HFFc6 (cell line): ENCODE results near the gene DDX47. TPM values are rescaled to one million over a fixed set of nuclear protein-coding genes. Genes with fewer than 3 reads are reported as not detected.
"Not testable (repeated sequence)": the region's sequence is repeated elsewhere in the genome, so short reads cannot be mapped to it uniquely, and the experiment has no call there.

Experiments used
- DNase-seq: peaks from one replicate; pipeline ENCODE4 v3.0.0-alpha.2; 2018
- H3K27ac Mint-ChIP-seq: 2 replicates; pipeline ENCODE4 v1.8.0; 2020; ENCODE audit warnings: mild to moderate bottlenecking, mixed read lengths
- H3K27me3 Mint-ChIP-seq: 2 replicates; pipeline ENCODE4 v1.8.0; 2021; ENCODE audit warnings: mild to moderate bottlenecking, moderate library complexity, mixed read lengths; ENCODE audit not compliant: insufficient read depth
- H3K36me3 Mint-ChIP-seq: 2 replicates; pipeline ENCODE4 v1.8.0; 2021; ENCODE audit warnings: low read depth, mixed read lengths
- H3K4me1 Mint-ChIP-seq: 2 replicates; pipeline ENCODE4 v1.8.0; 2020; ENCODE audit warnings: low read depth, mixed read lengths
- H3K4me3 Mint-ChIP-seq: 2 replicates; pipeline ENCODE4 v1.8.0; 2020; ENCODE audit warnings: mild to moderate bottlenecking, moderate library complexity, mixed read lengths
- H3K9me3 Mint-ChIP-seq: 2 replicates; pipeline ENCODE4 v1.8.0; 2020; ENCODE audit warnings: mild to moderate bottlenecking, mixed read lengths
- total RNA-seq, 6 experiments: library from RNA; stranded (reverse); fragmentation: NEBNext Ultra II Directional; extraction: Animal tissue kit (Norgen Biotek cat#: 25700); gene quantifications; 2 replicates in 1 of 6; 3 replicates in 5 of 6; pipeline ENCODE4 v1.2.3, GENCODE V29; 2021
- TF ChIP-seq, protein P1 (sequence below): fragments of 200-600 bp; sonication (generic); IDR thresholded peaks from 2 replicates; pipeline ENCODE4 v1.5.0; 2021; ENCODE audit warnings: antibody characterized with exemption, mild to moderate bottlenecking

Gene DDX47
- total RNA-seq, 6 experiments from 2014 or later: 87.6 to 97.3 (median 94.2) TPM

DNA sequence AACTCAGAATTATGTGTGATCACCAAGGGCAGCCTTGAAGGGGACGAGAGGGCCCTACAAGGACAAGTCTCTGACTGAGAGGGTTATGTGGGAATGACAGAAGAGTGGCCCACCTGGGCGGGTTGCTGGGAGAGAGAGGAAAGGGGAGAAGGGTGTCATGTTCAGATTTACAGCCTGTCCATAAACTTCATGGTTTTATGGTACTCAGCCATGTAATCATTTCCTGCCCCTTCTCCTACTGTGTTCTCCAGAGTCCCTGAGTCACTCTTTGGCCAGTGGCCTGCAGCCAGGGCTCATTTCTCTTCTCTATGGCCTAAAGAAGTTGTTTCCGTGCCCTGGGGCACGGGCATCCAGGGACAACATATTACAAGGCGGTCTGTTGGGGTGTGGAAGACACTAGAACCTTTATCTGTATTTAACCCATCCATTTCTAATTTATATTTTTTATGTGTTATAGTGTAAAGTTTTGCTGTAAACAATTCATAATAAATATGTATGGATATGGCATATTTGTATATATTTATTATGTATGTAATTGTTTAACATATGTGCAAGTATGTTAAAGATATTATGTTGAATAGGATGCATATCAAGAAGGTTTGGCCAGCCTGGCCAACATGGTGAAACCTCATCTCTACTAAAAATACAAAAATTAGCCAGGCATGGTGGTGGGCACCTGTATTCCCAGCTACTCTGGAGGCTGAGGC lies 26.9 kb downstream of the DDX47 start:
- peak; percentile 91 for DNase-seq
- H3K36me3 Mint-ChIP-seq: peaks cover 41% of the 10 kb centered on the region
- 0 out of 2 replicates have a peak overlapping the region, but pooled peaks have one; percentile 4 for H3K4me3 Mint-ChIP-seq
- peak overlapping the region; percentile 86 for H3K27ac Mint-ChIP-seq
- TF ChIP-seq, protein P1, sequence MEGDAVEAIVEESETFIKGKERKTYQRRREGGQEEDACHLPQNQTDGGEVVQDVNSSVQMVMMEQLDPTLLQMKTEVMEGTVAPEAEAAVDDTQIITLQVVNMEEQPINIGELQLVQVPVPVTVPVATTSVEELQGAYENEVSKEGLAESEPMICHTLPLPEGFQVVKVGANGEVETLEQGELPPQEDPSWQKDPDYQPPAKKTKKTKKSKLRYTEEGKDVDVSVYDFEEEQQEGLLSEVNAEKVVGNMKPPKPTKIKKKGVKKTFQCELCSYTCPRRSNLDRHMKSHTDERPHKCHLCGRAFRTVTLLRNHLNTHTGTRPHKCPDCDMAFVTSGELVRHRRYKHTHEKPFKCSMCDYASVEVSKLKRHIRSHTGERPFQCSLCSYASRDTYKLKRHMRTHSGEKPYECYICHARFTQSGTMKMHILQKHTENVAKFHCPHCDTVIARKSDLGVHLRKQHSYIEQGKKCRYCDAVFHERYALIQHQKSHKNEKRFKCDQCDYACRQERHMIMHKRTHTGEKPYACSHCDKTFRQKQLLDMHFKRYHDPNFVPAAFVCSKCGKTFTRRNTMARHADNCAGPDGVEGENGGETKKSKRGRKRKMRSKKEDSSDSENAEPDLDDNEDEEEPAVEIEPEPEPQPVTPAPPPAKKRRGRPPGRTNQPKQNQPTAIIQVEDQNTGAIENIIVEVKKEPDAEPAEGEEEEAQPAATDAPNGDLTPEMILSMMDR: no peak
- peaks cover 73% of the 10 kb centered on the region for H3K4me1 Mint-ChIP-seq
- no peaks in the 10 kb centered on the region for H3K9me3 Mint-ChIP-seq
- H3K27me3 Mint-ChIP-seq: no peaks in the 10 kb centered on the region

DNA sequence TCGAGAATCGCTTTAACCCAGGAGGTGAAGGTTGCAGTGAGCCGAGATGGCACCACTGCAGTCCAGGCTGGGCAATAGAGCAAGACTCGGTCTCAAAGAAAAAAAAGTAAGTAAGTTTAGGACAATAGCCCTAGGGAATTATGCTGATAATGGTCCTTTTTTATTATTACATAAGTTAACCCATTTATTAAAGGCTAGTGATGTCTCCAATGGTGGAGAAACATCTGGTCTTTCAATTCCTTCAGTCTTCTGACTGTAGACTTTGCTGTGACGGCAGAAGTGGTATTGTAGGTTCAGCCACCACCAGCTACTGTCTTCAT lies 27.4 kb downstream of the DDX47 start:
- H3K27me3 Mint-ChIP-seq: no peaks in the 10 kb centered on the region
- no peak for DNase-seq
- peaks cover 72% of the 10 kb centered on the region for H3K4me1 Mint-ChIP-seq
- no peaks in the 10 kb centered on the region for H3K9me3 Mint-ChIP-seq
- TF ChIP-seq, protein P1: no peak
- H3K4me3 Mint-ChIP-seq: no peak overlapping the region
- no peak overlapping the region for H3K27ac Mint-ChIP-seq
- H3K36me3 Mint-ChIP-seq: peaks cover 42% of the 10 kb centered on the region

DNA sequence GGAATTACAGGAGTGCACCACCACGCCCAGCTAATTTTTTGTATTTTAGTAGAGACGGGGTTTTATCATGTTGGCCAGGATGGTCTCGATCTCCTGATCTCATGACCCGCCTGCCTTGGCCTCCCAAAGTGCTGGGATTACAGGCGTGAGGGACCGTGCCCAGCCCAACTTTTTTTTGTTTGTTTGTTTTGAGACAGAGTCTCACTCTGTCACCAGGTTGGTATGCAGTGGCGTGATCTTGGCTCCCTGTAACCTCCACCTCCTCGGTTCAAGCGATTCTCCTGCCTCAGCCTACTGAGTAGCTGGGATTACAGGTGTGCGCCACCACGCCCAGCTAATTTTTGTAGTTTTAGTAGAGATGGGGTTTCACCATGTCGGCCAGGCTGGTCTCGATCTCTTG lies 28.3 kb downstream of the DDX47 start:
- H3K27ac Mint-ChIP-seq, H3K27me3 Mint-ChIP-seq, H3K9me3 Mint-ChIP-seq, DNase-seq, H3K4me3 Mint-ChIP-seq: not testable (repeated sequence)
- peaks cover 49% of the 10 kb centered on the region for H3K36me3 Mint-ChIP-seq
- peaks cover 72% of the 10 kb centered on the region for H3K4me1 Mint-ChIP-seq

DNA sequence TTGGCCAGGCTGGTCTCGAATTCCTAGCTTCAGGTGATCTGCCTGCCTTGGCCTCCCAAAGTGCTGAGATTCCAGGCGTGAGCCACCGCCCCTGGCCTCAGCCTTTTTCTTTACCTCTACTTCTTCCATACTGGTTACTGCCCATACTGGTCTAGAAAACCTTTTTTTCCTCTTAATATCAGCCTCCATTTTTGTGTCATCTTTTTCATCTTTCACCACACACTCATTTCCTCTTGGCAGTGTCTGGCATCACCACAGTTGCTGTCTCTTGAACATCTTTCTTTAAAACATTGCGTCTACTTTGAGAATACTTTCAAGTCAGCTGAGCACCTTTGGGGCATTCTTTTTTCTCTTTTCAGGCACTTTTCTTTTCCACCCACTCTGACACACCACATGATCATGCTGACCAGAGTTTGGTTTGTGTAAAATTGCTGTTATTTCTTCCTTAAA lies 32.7 kb downstream of the DDX47 start:
- Mint-ChIP-seq H3K36me3 (peaks cover 42% of the 10 kb centered on the region), H3K27ac (no peak overlapping the region)

DNA sequence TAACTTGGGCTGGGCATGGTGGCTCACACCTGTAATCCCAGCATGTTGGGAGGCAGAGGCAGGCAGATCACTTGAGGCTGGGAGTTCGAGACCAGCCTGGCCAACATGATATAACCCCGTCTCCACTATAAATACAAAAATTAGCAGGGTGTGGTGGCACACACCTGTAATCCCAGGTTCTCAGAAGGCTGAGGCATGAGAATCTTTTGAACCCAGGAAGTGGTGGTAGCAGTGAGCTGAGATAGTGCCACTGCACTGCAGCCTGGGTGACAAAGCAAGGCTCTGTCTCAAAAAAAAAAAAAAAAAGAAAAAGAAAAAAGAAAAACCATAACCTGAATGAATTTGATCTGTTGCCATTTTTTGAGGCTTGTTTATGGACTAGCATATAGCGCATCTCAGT lies 33.6 kb downstream of the DDX47 start:
- H3K4me3 Mint-ChIP-seq, H3K27ac Mint-ChIP-seq, H3K27me3 Mint-ChIP-seq, DNase-seq, H3K9me3 Mint-ChIP-seq: not testable (repeated sequence)
- peaks cover 51% of the 10 kb centered on the region for H3K36me3 Mint-ChIP-seq
- H3K4me1 Mint-ChIP-seq: peaks cover 28% of the 10 kb centered on the region

More for the DNA sequence above, 32.7 kb downstream of the DDX47 start:
- TF ChIP-seq, protein P1: no peak
- no peak for DNase-seq
- Mint-ChIP-seq H3K4me1 (peaks cover 30% of the 10 kb centered on the region), H3K27me3 (peaks cover 2% of the 10 kb centered on the region), H3K4me3 (no peak overlapping the region), H3K9me3 (no peaks in the 10 kb centered on the region; the same call in 1 of the 2 replicates)

DNA sequence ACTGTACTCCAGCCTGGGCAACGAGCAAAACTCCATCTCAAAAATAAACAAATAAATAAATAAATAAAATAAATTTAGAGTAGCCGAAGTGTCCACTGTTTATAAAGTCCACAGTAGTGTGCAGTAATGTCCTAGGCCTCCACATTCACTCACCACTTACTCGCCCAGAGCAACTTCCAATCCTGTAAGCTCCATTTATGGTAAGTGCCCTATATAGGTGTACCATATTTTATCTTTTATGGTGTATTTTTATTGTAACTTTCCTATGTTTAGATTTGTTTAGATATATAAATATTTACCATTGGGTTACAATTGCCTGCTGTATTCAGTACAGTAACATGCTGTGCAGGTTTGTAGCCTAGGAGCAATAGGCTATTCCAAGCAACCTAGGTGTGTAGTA lies 40.3 kb downstream of the DDX47 start:
- H3K27me3 Mint-ChIP-seq: peaks cover 2% of the 10 kb centered on the region
- TF ChIP-seq, protein P1: no peak
- H3K4me3 Mint-ChIP-seq: no peak overlapping the region

More for the DNA sequence above, 40.3 kb downstream of the DDX47 start:
- Mint-ChIP-seq H3K9me3 (no peaks in the 10 kb centered on the region; the same call in 1 of the 2 replicates), H3K27ac (no peak overlapping the region), H3K4me1 (no peaks in the 10 kb centered on the region), H3K36me3 (peaks cover 48% of the 10 kb centered on the region)
- DNase-seq: no peak
